H1 (cell line): ENCODE data around the gene CIDEA. TPM values are rescaled to one million over a fixed set of nuclear protein-coding genes. Genes with fewer than 3 reads are reported as not detected.

Source experiments
- CTCF ChIA-PET: fragments of 300-600 bp; sonication (Branson Sonifier 250); formaldehyde crosslinking; loops from one replicate; lab custom pipeline; 2021; ENCODE audit not compliant: partially characterized antibody; lab: Charles Lee
- POLR2A ChIA-PET: fragments of 300-600 bp; sonication (Branson Sonifier 250); formaldehyde crosslinking; loops from one replicate; lab custom pipeline; 2021; ENCODE audit warnings: inconsistent platforms; ENCODE audit not compliant: partially characterized antibody; lab: Charles Lee
- DNase-seq, 2 experiments: peaks; one replicate each; pipeline versions ENCODE4 v3.0.0 to v3.0.0-alpha.2; 2010 to 2022; ENCODE audit warnings: low spot score in 2 of 2, low read depth in 1 of 2, mixed read lengths in 1 of 2
- FAIRE-seq: peaks from 2 replicates; lab custom pipeline; 2011; peaks lifted over from hg19 to GRCh38; lab: Jason Lieb, UNC
- H2AFZ ChIP-seq: 2 replicates; pipeline ENCODE4 v1.8.1; 2012; ENCODE audit warnings: low read length, inconsistent platforms
- H2AK5ac ChIP-seq: 2 replicates; pipeline ENCODE4 v1.6.1; 2013; ENCODE audit warnings: low read depth, low read length
- H2BK120ac ChIP-seq: replicated peaks from 2 replicates; pipeline ENCODE3; 2013; ENCODE audit warnings: low read depth, low read length, inconsistent platforms
- H2BK12ac ChIP-seq: 2 replicates; pipeline ENCODE4 v1.6.1; 2013; ENCODE audit warnings: low read depth, low read length
- H2BK15ac ChIP-seq: 2 replicates; pipeline ENCODE4 v1.6.1; 2013; ENCODE audit warnings: low read length
- H2BK20ac ChIP-seq: 2 replicates; pipeline ENCODE4 v1.6.1; 2013; ENCODE audit warnings: low read length
- H2BK5ac ChIP-seq: 2 replicates; pipeline ENCODE4 v1.6.1; 2013; ENCODE audit warnings: low read depth, low read length
- H3K14ac ChIP-seq: 2 replicates; pipeline ENCODE4 v1.6.1; 2013; ENCODE audit warnings: inconsistent platforms; ENCODE audit not compliant: insufficient read length
- H3K18ac ChIP-seq: 2 replicates; pipeline ENCODE4 v1.6.1; 2013; ENCODE audit warnings: low read length; ENCODE audit errors: extremely low read depth
- H3K23ac ChIP-seq: 2 replicates; pipeline ENCODE4 v1.6.1; 2013; ENCODE audit warnings: inconsistent platforms; ENCODE audit not compliant: insufficient read length
- H3K23me2 ChIP-seq: 2 replicates; pipeline ENCODE4 v1.6.1; 2013; ENCODE audit warnings: low read depth, low read length
- H3K27ac ChIP-seq: 2 replicates; pipeline ENCODE4 v1.6.1; 2011; ENCODE audit warnings: low read depth, low read length, inconsistent platforms
- H3K27me3 ChIP-seq, 4 experiments: replicated peaks in 1 of 4; 1 replicate in 1 of 4; 2 replicates in 3 of 4; pipeline versions ENCODE4 v1.6.1 to v1.8.1; 2011 to 2013; ENCODE audit warnings: low read length in 3 of 4, mild to moderate bottlenecking in 3 of 4, inconsistent platforms in 2 of 4, mixed read lengths in 2 of 4, moderate library complexity in 1 of 4; ENCODE audit not compliant: control insufficient read depth in 3 of 4, insufficient read depth in 3 of 4; ENCODE audit errors: extremely low read depth in 1 of 4
- H3K36me3 ChIP-seq, 4 experiments: 2 replicates each; pipeline versions ENCODE4 v1.6.1 to v1.8.1; 2011 to 2013; ENCODE audit warnings: mild to moderate bottlenecking in 4 of 4, low read length in 3 of 4, moderate library complexity in 2 of 4, control low read depth in 1 of 4, inconsistent platforms in 1 of 4; ENCODE audit not compliant: insufficient read depth in 4 of 4, control insufficient read depth in 2 of 4
- H3K4ac ChIP-seq: replicated peaks from 2 replicates; pipeline ENCODE3; 2013; ENCODE audit warnings: low read length, low read depth, mixed read lengths, inconsistent platforms; ENCODE audit not compliant: insufficient read length
- H3K4me1 ChIP-seq, 4 experiments: replicated peaks in 1 of 4; 1 replicate in 1 of 4; 2 replicates in 3 of 4; pipeline versions ENCODE4 v1.6.1 to v1.8.1; 2011 to 2013; ENCODE audit warnings: low read length in 3 of 4, inconsistent platforms in 2 of 4, mixed read lengths in 1 of 4; ENCODE audit not compliant: insufficient read depth in 4 of 4, control insufficient read depth in 3 of 4
- H3K4me2 ChIP-seq, 2 experiments: 2 replicates each; pipeline versions ENCODE4 v1.6.1 to v1.8.1; 2011 to 2013; ENCODE audit warnings: low read depth in 2 of 2, low read length in 2 of 2, control low read depth in 1 of 2, inconsistent platforms in 1 of 2, mild to moderate bottlenecking in 1 of 2; ENCODE audit not compliant: insufficient read depth in 1 of 2
- H3K4me3 ChIP-seq, 4 experiments: fragments of 200-600, 300-600 bp in 1 of 4; sonication (generic), shearing (Covaris generic), sonication (Bioruptor Twin) in 1 of 4; 2 replicates each; pipeline versions ENCODE4 v1.5.1 to v1.8.1; 2011 to 2016; ENCODE audit warnings: low read length in 4 of 4, low read depth in 3 of 4, control low read depth in 2 of 4, inconsistent platforms in 2 of 4, mild to moderate bottlenecking in 2 of 4, mixed read lengths in 1 of 4, moderate library complexity in 1 of 4; ENCODE audit not compliant: insufficient read depth in 2 of 4; ENCODE audit errors: extremely low read depth in 1 of 4
- H3K56ac ChIP-seq: replicated peaks from 2 replicates; pipeline ENCODE3; 2013; ENCODE audit warnings: low read depth, mild to moderate bottlenecking, mixed read lengths, low read length, inconsistent platforms; ENCODE audit not compliant: insufficient read length
- H3K79me1 ChIP-seq: 2 replicates; pipeline ENCODE4 v1.6.1; 2013; ENCODE audit warnings: low read depth, low read length, control low read depth
- H3K79me2 ChIP-seq, 2 experiments: 2 replicates each; pipeline versions ENCODE4 v1.6.1 to v1.8.1; 2012 to 2013; ENCODE audit warnings: low read length in 2 of 2, mild to moderate bottlenecking in 2 of 2, inconsistent platforms in 1 of 2; ENCODE audit not compliant: insufficient read depth in 2 of 2, control insufficient read depth in 1 of 2
- H3K9ac ChIP-seq, 4 experiments: replicated peaks in 1 of 4; 1 replicate in 1 of 4; 2 replicates in 3 of 4; pipeline versions ENCODE4 v1.6.1 to v1.8.1; 2011 to 2013; ENCODE audit warnings: low read depth in 3 of 4, low read length in 3 of 4, control low read depth in 2 of 4, mild to moderate bottlenecking in 2 of 4, moderate library complexity in 2 of 4, inconsistent platforms in 1 of 4; ENCODE audit errors: extremely low read depth in 1 of 4
- H3K9me3 ChIP-seq, 2 experiments: 2 replicates each; pipeline versions ENCODE4 v1.6.1 to v1.8.1; 2012 to 2013; ENCODE audit warnings: mild to moderate bottlenecking in 2 of 2, moderate library complexity in 2 of 2, control low read depth in 1 of 2, inconsistent platforms in 1 of 2, low read depth in 1 of 2, low read length in 1 of 2, mixed read lengths in 1 of 2; ENCODE audit not compliant: insufficient read depth in 2 of 2
- H4K20me1 ChIP-seq, 2 experiments: replicated peaks in 1 of 2; 2 replicates each; pipeline versions ENCODE3 to v1.8.1; 2011 to 2013; ENCODE audit warnings: inconsistent platforms in 2 of 2, low read length in 2 of 2, mild to moderate bottlenecking in 1 of 2; ENCODE audit not compliant: insufficient read depth in 2 of 2, control insufficient read depth in 1 of 2
- H4K5ac ChIP-seq: 2 replicates; pipeline ENCODE4 v1.6.1; 2013; ENCODE audit warnings: low read length, low read depth, mixed read lengths, inconsistent platforms; ENCODE audit not compliant: insufficient read length
- H4K8ac ChIP-seq: 2 replicates; pipeline ENCODE4 v1.8.0; 2013; ENCODE audit warnings: mild to moderate bottlenecking, moderate library complexity, low read length, inconsistent platforms; ENCODE audit not compliant: insufficient read depth; ENCODE audit errors: extremely low read depth
- H4K91ac ChIP-seq: replicated peaks from 2 replicates; pipeline ENCODE3; 2013; ENCODE audit warnings: low read length, mixed read lengths, inconsistent platforms; ENCODE audit not compliant: insufficient read length
- CHD1 ChIP-seq: IDR thresholded peaks from 2 replicates; pipeline ENCODE4 v1.6.1; 2012; ENCODE audit warnings: low read depth, low read length, improper control_type of control experiment
- FOSL1 ChIP-seq: IDR thresholded peaks from 2 replicates; pipeline ENCODE4 v1.6.1; 2011; ENCODE audit warnings: mild to moderate bottlenecking, low read depth, low read length, moderate library complexity; ENCODE audit not compliant: insufficient read depth
- HDAC2 ChIP-seq, 2 experiments: fragments of 300-600 bp in 1 of 2; sonication (generic) in 1 of 2; IDR thresholded peaks; 2 replicates each; pipeline ENCODE4 v1.6.1; 2011 to 2012; ENCODE audit warnings: low read depth in 2 of 2, low read length in 2 of 2, mild to moderate bottlenecking in 2 of 2, moderate library complexity in 2 of 2, borderline replicate concordance in 1 of 2, inconsistent platforms in 1 of 2
- KDM1A ChIP-seq: fragments of 200-600, 300-600 bp; sonication (generic); IDR thresholded peaks from 2 replicates; pipeline ENCODE4 v1.7.1; 2016; ENCODE audit warnings: mild to moderate bottlenecking, low read length, borderline replicate concordance
- KDM4A ChIP-seq: IDR thresholded peaks from one replicate; pipeline ENCODE4 v1.7.1; 2012; ENCODE audit warnings: low read depth, mild to moderate bottlenecking, moderate library complexity, low read length, inconsistent platforms; ENCODE audit not compliant: severe bottlenecking
- MAFK ChIP-seq: IDR thresholded peaks from 2 replicates; pipeline ENCODE4 v1.6.1; 2012; ENCODE audit warnings: low read depth, mild to moderate bottlenecking, improper control_type of control experiment, low read length
- NANOG ChIP-seq: IDR thresholded peaks from 2 replicates; pipeline ENCODE4 v1.6.1; 2011; ENCODE audit warnings: low read length, low read depth, mild to moderate bottlenecking, inconsistent platforms; ENCODE audit not compliant: insufficient read depth, poor library complexity, severe bottlenecking
- PHF8 ChIP-seq: fragments of 200-600 bp; sonication (generic); conservative IDR thresholded peaks from 2 replicates; pipeline ENCODE4 v1.7.1; 2012; ENCODE audit warnings: low read depth, mild to moderate bottlenecking, inconsistent platforms, low read length, moderate library complexity
- POLR2A ChIP-seq, 2 experiments: IDR thresholded peaks; 1 replicate in 1 of 2; 2 replicates in 1 of 2; pipeline ENCODE4 v1.6.1; 2011; ENCODE audit warnings: low read depth in 2 of 2, low read length in 2 of 2, mild to moderate bottlenecking in 2 of 2; ENCODE audit errors: control extremely low read depth in 1 of 2
- RXRA ChIP-seq: IDR thresholded peaks from 2 replicates; pipeline ENCODE4 v1.6.1; 2011; ENCODE audit warnings: low read depth, mild to moderate bottlenecking, low read length, moderate library complexity; ENCODE audit not compliant: insufficient read depth
- SP4 ChIP-seq: IDR thresholded peaks from 2 replicates; pipeline ENCODE4 v1.6.1; 2012; ENCODE audit warnings: low read length, inconsistent platforms
- SRF ChIP-seq: IDR thresholded peaks from 2 replicates; pipeline ENCODE4 v1.6.1; 2011; ENCODE audit warnings: mild to moderate bottlenecking, low read depth, low read length, moderate library complexity
- YY1 ChIP-seq: IDR thresholded peaks from 2 replicates; pipeline ENCODE4 v1.6.1; 2011; ENCODE audit warnings: low read depth, mild to moderate bottlenecking, low read length
- WGBS, 2 experiments: shearing (Covaris generic) in 1 of 2; methylation state at CpG; one replicate each; pipeline versions ENCODE4 v1.1.6 to v1.1.7; 2013 to 2015; ENCODE audit warnings: low lambda C conversion rate in 2 of 2, mixed read lengths in 2 of 2, inconsistent platforms in 1 of 2, low coverage in 1 of 2, missing lambda C conversion rate in 1 of 2; ENCODE audit not compliant: insufficient replicate concordance in 2 of 2, insufficient coverage in 1 of 2, insufficient read length in 1 of 2; ENCODE audit errors: extremely low coverage in 1 of 2, missing lambda C conversion rate in 1 of 2; 5-methylcytosine and 5-hydroxymethylcytosine counted together
- polyA plus RNA-seq, 7 experiments: library from polyadenylated mRNA; depleted of rRNA in 3 of 7; stranded (reverse) in 5 of 7; unstranded in 2 of 7; fragments of >200 nt in 5 of 7; fragments of 200-250 nt in 2 of 7; gene quantifications; 1 replicate in 5 of 7; 2 replicates in 1 of 7; 4 replicates in 1 of 7; pipeline versions ENCODE4 v1.2.1 to v1.2.3, GENCODE V29; 2011 to 2013; ENCODE audit warnings: missing spikeins in 2 of 7, mixed read lengths in 2 of 7
- total RNA-seq: library from RNA; stranded (reverse); fragmentation: NEBNext Ultra II Directional; extraction: Animal tissue kit (Norgen Biotek cat#: 25700); gene quantifications from 2 replicates; pipeline ENCODE4 v1.2.1, GENCODE V29; 2021

The CIDEA gene
- total and polyA plus RNA-seq, 2 of the 8 experiments (the other 6 are each of a cell fraction or from before 2014, with no cell fraction given), result not detected

DNA sequence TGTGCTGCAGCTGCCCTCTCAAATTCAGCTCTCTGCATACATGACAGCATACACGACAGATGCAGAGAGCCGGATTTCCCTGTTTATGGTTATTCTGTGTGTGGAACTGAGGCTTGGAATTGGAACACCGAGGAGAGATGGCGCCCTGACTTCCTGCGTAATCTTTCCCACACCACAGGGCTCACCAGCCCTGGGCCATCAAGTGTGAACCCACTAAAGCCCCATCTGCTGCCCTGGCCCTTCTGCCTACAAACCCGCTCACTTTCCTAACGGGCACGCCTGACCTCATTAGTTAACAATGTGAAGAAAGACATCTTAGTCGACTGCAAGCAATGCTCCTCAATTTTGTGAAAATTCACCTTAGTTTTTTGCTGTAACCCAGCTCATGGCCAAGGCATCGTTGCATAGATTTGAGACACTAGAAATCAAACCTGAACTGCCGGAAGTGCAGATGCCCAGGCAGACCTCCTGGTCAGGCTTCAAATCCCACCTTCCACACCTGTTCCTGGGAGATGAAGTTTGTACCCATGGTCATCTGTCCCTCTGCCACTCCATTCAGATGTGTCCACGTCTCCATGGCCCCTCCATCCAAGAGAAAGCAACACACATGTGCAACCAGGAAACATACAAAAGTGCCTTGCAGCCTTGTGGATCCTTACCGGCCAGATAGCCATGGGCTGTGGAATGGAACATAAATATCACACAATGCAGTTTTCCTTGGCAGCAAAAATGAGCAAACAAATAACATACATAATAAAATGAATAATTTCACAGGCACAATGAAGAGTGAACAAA lies 5.0 kb upstream of the CIDEA start:
- TF ChIP-seq CHD1, result no peak
- TF ChIP-seq SRF, result no peak
- TF ChIP-seq RXRA, result no peak
- TF ChIP-seq POLR2A (IDR thresholded peaks at IDR 0.05; ENCODE audit: control extremely low read depth in 1 of 2, low read depth in 2 of 2, low read length in 2 of 2), result no peak
- no peak for TF ChIP-seq NANOG
- TF ChIP-seq FOSL1, result no peak
- no peak for TF ChIP-seq KDM1A
- TF ChIP-seq KDM4A, result no peak
- TF ChIP-seq YY1, result no peak
- TF ChIP-seq HDAC2 (IDR thresholded peaks at IDR 0.05; ENCODE audit: borderline replicate concordance in 1 of 2, low read depth in 2 of 2, low read length in 2 of 2), result no peak
- no peak for TF ChIP-seq MAFK
- TF ChIP-seq PHF8, result no peak
- no peak for TF ChIP-seq SP4
- Histone ChIP-seq H3K14ac (no peak overlapping the region), H4K8ac (no peak overlapping the region), H2BK12ac (no peak overlapping the region), H3K9ac (no peak overlapping the region), H4K20me1 (peaks cover 1 to 2% of the 10 kb centered on the region in 2 experiments), H2AK5ac (no peak overlapping the region), H2AFZ (no peak overlapping the region), H4K91ac (no peak overlapping the region), H4K5ac (no peak overlapping the region), H2BK5ac (no peak overlapping the region), H3K18ac (no peak overlapping the region), H2BK15ac (no peak overlapping the region), H2BK120ac (no peak overlapping the region), H3K4me2 (no peak overlapping the region), H3K27me3 (peaks cover 16 to 43% (median 32%) of the 10 kb centered on the region in 4 experiments), H3K4me3 (no peak overlapping the region), H3K56ac (no peak overlapping the region), H3K4me1 (peaks cover 0 to 6% (median 6%) of the 10 kb centered on the region in 4 experiments; a peak in 5 of 7 replicates), H3K23ac (no peak overlapping the region), H3K9me3 (no peaks in the 10 kb centered on the region), H3K23me2 (peaks cover 9% of the 10 kb centered on the region; the same call in 1 of the 2 replicates), H3K79me2 (no peaks in the 10 kb centered on the region), H2BK20ac (no peak overlapping the region), H3K79me1 (no peaks in the 10 kb centered on the region), H3K36me3 (no peaks in the 10 kb centered on the region), H3K27ac (no peak overlapping the region), H3K4ac (no peak overlapping the region)
- no peak for FAIRE-seq
- DNase-seq, result no peak
- CTCF ChIA-PET, result interaction anchor here (1.6 to 5.6 kb wide), 4 partner anchors 10 to 15 kb away, joined by 5 to 41 read pairs (median 14); no protein-coding TSS in a partner anchor
- POLR2A ChIA-PET, result no interaction called here
- WGBS, 2 experiments, result 77% methylated on average over 13 of the region's 13 CpGs; no CpG with 5 or more reads in 1 of the 2 experiments
